Stimulated activated CD4-positive, alpha-beta T cell treated with anti-CD3 and anti-CD28 coated beads, TNF-alpha, amount 100 ng/mL, for 24 hours (primary cell): Measurements from ENCODE around the gene ECHS1.
"Not testable (repeated sequence)": the region's sequence is repeated elsewhere in the genome, so short reads cannot be mapped to it uniquely, and the experiment has no call there.

ENCODE experiments used
- DNase-seq, 3 experiments: peaks; one replicate each; pipeline ENCODE4 v3.0.0-alpha.2; 2020; ENCODE audit warnings: low read depth in 3 of 3

ECHS1 gene

GRCh38 chr10:133399123-133399601 lies 26.0 kb upstream of the ECHS1 start:
- no peak for DNase-seq

DNA sequence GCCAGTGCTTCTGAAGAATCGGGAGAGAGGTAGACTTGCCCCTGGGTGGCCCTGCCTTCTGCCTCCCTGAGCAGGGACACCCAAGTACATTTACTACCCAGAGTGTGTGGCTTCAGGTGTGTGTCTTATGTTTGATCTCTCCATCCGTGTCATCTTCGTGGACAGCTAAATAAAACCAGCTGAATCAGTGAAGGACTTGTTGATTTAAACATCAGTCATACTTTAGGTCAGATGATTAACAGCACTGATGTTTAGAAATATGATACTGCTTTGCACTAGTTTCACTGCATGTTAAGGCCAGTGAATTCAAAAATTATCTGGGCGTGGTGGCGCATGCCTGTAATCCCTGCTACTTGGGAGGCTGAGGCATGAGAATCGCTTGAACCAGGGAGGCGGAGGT lies 24.8 kb upstream of the ECHS1 start:
- DNase-seq = no peak

GRCh38 chr10:133396035-133396624 lies 23.0 kb upstream of the ECHS1 start:
- no peak for DNase-seq

DNA sequence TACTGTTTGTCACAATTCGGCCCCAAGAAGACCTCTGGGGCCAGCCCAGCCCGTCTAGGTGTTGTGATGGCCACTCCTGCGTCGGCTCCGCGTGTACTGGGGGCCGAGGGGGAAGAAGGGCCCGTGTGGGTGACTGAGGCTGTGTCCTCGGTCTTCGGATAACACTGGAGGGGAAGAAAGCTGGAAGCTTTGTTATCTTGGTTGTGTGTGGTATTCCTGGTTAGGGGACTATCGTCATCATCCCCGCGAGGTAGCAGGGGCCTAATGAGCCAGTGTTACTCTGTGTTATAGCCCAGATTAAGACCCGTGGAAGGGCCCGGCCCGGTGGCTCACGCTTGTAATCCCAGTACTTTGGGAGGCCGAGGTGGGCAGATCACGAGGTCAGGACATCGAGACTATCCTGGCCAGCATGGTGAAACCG lies 21.7 kb upstream of the ECHS1 start:
- no peak for DNase-seq

GRCh38 chr10:133394064-133394663 lies 21.0 kb upstream of the ECHS1 start, which contains the start of gene MTG1:
Gene MTG1 (plus strand): TSS chr10:133394157. CDS start chr10:133394221, 64 bp downstream.
- DNase-seq = peak; percentile 88 to 93 (median 88)

- no peak for DNase-seq
These were observed 20.4 kb upstream of the ECHS1 start for GRCh38 chr10:133393401-133394063.

GRCh38 chr10:133391761-133392518 lies 18.8 kb upstream of the ECHS1 start:
- DNase-seq = no peak

DNA sequence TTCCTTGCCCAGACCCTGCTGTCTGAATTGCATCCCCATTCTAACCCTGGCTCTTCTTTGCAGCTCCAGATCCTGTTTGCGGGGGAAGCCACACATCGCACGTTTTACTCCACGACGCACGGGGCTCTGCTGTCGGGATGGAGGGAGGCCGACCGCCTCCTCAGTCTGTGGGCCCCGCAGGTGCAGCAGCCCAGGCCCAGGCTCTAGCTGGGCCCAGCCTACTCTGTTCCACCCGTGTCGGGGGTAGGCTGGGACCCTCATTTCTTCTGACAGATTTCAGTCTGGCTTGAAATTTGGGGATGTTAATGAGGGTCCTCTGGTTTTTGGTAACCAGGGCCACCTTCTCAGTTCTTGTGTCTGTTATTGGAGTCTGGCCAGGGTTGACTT lies 18.1 kb upstream of the ECHS1 start:
- DNase-seq = no peak

GRCh38 chr10:133390597-133391248 lies 17.6 kb upstream of the ECHS1 start:
- DNase-seq = no peak

GRCh38 chr10:133388973-133389818 lies 16.0 kb upstream of the ECHS1 start:
- DNase-seq = no peak

GRCh38 chr10:133388236-133388972 lies 15.2 kb upstream of the ECHS1 start:
- no peak for DNase-seq

DNA sequence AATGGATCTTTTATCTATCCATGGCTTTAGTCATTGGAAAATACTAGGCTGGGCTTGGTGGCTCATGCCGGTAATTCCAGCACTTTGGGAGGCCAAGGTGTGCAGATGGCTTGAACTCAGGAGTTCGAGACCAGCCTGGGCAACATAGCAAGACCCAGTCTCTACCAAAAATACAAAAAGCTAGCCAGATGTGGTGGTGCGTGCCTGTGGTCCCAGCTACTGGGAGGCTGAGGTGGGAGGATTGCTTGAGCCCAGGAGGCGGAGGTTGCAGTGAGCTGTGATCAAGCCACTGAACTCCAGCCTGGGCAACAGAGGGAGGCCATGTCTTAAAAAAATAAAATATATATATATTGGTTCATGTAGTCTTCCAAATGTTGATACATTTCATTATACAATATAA lies 13.8 kb upstream of the ECHS1 start:
- not testable (repeated sequence) for DNase-seq

GRCh38 chr10:133385214-133385613 lies 12.1 kb upstream of the ECHS1 start:
- DNase-seq = no peak

DNA sequence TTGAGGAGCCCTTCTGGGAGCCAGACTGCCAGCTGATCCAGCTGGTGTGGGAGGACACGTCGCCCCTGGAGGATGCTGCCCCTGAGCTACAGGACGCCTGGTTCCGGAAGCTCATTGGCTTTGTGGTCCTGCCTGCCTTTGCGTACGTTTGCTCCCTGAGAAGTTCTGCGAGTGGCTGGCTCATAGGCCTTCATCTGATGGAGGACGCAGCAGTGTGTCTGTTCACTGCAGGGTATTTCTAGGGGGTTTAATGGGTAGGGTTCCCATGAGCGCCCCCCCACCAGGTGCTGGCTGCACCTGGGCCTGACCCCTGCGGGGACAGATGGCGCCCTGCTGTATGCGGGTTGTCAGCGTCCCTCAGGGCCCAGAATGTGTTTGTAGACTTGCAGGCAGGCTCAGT lies 10.9 kb upstream of the ECHS1 start:
- DNase-seq = no peak

GRCh38 chr10:133383551-133383950 lies 10.4 kb upstream of the ECHS1 start:
- DNase-seq = no peak

GRCh38 chr10:133381036-133381435 lies 7.9 kb upstream of the ECHS1 start:
- DNase-seq = no peak

DNA sequence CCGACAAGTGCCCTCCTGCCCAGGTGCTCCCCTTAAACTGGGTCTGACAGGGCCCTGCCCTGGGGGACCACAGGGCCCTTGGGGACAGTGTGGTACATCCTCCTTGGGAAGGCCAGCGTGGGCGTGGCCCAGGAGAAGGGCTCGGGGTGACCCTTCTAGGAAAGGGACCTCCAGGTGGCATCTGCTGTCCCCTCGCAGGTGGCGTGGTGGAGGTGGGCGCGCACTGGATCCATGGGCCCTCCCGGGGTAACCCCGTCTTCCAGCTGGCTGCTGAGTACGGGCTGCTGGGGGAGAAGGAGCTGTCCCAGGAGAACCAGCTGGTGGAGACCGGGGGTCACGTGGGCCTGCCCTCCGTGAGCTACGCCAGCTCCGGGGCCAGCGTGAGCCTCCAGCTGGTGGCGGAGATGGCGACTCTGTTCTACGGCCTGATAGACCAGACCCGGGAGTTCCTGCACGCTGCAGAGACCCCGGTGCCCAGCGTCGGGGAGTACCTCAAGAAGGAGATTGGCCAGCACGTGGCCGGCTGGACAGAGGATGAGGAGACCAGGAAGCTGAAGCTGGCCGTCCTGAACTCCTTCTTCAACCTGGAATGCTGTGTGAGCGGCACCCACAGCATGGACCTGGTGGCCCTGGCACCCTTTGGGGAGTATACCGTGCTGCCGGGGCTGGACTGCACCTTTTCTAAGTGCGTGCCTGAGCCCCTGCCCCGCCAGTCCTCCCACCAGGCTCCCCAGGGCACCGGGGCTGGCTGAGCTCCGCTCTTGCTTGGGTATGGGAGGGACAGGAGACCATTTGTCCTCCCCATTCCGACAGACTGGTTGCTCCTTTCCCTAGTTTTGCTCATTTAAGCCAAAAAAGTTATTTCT lies 6.9 kb upstream of the ECHS1 start:
- DNase-seq = no peak

DNA sequence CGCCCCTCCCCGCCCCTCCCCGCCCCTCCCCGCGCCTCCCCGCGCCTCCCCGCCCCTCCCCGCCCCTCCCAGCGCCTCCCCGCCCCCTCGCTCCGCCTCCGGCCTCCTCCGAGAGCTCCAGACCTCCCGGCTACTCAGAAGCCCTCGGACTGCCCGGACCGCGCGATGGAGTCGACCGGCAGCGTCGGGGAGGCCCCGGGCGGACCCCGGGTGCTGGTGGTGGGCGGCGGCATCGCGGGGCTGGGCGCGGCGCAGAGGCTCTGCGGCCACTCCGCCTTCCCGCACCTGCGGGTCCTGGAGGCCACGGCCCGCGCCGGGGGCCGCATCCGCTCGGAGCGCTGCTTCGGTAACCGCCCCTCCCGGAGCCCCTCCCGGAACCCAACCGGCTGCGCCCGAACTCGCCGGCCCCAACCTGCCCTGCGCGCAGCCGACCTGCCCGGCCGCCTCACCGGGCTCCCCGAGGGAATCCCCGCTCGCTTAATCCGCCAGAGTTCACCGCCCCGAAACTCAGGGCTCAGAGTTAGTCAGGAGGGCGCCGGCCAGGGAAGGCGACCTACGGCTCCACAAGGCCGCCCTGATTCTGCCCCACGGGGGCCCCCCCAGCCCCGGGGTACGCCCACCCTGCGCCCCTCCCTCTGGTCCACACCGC lies 6.1 kb upstream of the ECHS1 start, which contains the start of gene PAOX:
TSS of gene PAOX (plus strand) at position 111 of the 649 bp plus-strand sequence. CDS start at position 166, 55 bp downstream.
- DNase-seq = peak in 1 of 3 experiments; percentile 53
